Omental fat pad (tissue), 4 donors: ENCODE data around the gene IFI6. TPM values are rescaled to one million over a fixed set of nuclear protein-coding genes. Genes with fewer than 3 reads are reported as not detected.
"Not testable (repeated sequence)": the region's sequence is repeated elsewhere in the genome, so short reads cannot be mapped to it uniquely, and the experiment has no call there.

Source experiments
- ATAC-seq: fragments of 150-250 bp; one replicate; pipeline ENCODE4 v1.9.1; 2016; ENCODE audit warnings: mild to moderate bottlenecking, moderate library complexity; ENCODE audit not compliant: low FRiP score
- DNase-seq: peaks from one replicate; pipeline ENCODE4 v3.0.0-alpha.2; 2019; ENCODE audit warnings: low spot score
- total RNA-seq, 4 donors: library from RNA; depleted of rRNA; stranded (reverse); fragments of >200 nt; gene quantifications; one replicate each; pipeline ENCODE4 v1.1.0, GENCODE V29; 2016
- TF ChIP-seq, protein P1 (sequence below), 3 donors: fragments of 450-650 bp; IDR thresholded peaks; one replicate each; pipeline ENCODE4 v1.5.1; 2016 to 2017; ENCODE audit warnings: antibody characterized with exemption in 3 of 3, mild to moderate bottlenecking in 3 of 3, moderate library complexity in 2 of 3

Gene IFI6
- total RNA-seq, 4 donors from 2014 or later: 28.2 to 88.4 (median 69.6) TPM

DNA sequence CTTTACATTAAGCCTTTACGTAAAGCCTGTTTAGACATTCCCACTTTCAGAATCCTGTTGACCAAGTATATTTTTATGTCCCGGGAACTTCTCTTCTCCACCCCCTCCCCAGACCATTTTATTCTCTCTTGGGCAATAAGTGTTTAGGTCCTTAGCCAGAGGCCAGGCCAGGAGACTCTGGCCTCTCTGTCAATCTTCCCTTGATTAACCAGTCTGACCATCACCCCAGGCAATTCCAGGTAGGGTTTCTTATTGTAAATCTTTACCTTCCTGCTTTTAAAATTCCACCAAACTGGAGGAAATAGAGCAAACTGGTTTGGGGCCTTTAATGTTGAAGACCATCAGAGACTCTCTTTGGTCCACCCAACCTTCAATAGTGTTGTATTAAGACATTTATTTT, 12.2 kb upstream of the IFI6 start:
- TF ChIP-seq, protein P1, sequence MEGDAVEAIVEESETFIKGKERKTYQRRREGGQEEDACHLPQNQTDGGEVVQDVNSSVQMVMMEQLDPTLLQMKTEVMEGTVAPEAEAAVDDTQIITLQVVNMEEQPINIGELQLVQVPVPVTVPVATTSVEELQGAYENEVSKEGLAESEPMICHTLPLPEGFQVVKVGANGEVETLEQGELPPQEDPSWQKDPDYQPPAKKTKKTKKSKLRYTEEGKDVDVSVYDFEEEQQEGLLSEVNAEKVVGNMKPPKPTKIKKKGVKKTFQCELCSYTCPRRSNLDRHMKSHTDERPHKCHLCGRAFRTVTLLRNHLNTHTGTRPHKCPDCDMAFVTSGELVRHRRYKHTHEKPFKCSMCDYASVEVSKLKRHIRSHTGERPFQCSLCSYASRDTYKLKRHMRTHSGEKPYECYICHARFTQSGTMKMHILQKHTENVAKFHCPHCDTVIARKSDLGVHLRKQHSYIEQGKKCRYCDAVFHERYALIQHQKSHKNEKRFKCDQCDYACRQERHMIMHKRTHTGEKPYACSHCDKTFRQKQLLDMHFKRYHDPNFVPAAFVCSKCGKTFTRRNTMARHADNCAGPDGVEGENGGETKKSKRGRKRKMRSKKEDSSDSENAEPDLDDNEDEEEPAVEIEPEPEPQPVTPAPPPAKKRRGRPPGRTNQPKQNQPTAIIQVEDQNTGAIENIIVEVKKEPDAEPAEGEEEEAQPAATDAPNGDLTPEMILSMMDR (IDR thresholded peaks at IDR 0.05): no peak

GRCh38 chr1:27682351-27682944, 10.5 kb upstream of the IFI6 start:
- TF ChIP-seq, protein P1 (IDR thresholded peaks at IDR 0.05): no peak
- no peak for DNase-seq
- ATAC-seq: no peak

More for the DNA sequence above, 12.2 kb upstream of the IFI6 start:
- DNase-seq (no peak), ATAC-seq (no peak)

DNA sequence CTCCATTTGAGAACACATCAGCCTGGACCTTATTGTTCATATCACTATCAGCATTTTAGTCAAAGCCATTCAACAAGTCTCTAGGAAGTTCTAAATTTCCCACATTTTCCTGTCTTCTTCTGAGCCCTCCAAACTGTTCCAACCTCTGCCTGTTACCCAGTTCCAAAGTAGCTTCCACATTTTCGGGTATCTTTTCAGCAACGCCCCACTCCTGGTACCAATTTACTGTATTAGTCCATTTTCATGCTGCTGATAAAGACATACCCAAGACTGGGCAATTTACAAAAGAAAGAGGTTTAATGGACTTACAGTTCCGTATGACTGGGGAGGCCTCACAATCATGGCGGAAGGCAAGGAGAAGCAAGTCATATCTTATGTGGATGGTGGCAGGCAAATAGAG, 9.6 kb upstream of the IFI6 start:
- not testable (repeated sequence) for DNase-seq, ATAC-seq

DNA sequence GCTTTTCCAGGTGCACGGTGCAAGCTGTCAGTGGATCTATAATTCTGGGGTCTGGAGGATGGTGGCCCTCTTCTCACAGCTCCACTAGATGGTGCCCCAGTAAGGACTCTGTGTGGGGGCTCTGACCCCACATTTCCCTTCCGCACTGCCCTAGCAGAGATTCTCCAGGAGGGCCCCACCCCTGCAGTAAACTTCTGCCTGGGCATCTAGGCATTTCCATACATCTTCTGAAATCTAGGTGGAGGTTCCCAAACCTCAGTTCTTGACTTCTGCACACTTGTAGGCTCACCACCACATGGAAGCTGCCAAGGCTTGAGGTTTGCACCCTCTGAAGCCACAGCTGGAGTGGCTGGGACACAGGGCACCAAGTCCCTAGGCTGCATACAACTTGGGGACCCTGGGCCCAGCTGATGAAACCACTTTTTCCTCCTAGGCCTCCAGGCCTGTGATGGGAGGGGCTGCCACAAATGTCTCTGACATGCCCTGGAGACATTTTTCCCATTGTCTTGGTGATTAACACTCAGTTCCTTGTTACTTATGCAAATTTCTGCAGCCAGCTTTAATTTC, 8.3 kb upstream of the IFI6 start:
- not testable (repeated sequence) for DNase-seq, ATAC-seq

DNA sequence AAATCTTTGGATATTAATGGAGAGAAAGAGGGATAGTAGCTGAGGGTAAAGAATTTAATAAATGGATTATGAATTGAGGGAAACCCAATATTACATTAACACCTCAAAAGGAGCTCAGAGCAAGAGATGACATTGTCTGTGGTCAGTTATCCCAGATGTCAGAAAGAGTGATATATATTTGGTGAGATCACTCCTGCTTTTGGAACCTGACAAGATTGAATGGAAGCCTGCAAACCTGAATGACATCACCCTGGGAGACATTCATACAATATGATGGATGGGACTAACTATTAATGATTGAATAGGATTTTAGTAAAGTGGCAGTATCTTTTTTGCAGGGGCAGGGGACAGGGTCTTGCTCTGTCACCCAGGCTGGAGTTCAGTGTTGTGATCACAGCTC, 6.8 kb upstream of the IFI6 start:
- TF ChIP-seq, protein P1 (IDR thresholded peaks at IDR 0.05): no peak
- DNase-seq (no peak), ATAC-seq (no peak)

DNA sequence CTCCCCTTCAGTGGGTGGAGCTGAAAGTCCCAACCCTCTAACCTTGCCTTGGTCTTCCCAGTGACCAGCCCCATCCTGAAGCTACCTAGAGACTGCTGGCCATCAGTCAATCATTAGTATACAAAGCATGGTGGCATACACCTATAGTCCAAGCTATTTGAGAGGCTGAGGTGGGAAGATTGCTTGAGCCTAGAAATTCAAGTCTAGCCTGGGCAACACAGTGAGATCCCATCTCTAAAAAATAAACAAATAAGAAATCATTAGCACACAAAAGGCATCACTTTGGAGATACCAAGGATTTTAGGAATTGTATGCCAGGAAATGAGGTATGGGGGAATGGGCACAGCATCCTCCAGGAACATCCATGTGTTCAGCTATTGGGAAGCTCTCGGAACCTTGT, 4.4 kb upstream of the IFI6 start:
- DNase-seq (no peak), ATAC-seq (no peak)
- TF ChIP-seq, protein P1 (IDR thresholded peaks at IDR 0.05): no peak

GRCh38 chr1:27672750-27673112, 739 bp upstream of the IFI6 start:
- TF ChIP-seq, protein P1 (IDR thresholded peaks at IDR 0.05): no peak
- no peak for DNase-seq
- ATAC-seq: no peak

GRCh38 chr1:27669876-27670275, 2.1 kb downstream of the IFI6 start:
- no peak for ATAC-seq
- TF ChIP-seq, protein P1 (IDR thresholded peaks at IDR 0.05): no peak
- no peak for DNase-seq
